GM06990 (cell line): Measurements from ENCODE around the gene DERL3.

Source experiments
- DNase-seq: peaks from one replicate; pipeline ENCODE4 v3.0.0-alpha.2; 2011; ENCODE audit not compliant: insufficient read length; ENCODE audit errors: extremely low read depth
- H3K27me3 ChIP-seq: replicated peaks from 2 replicates; pipeline ENCODE4 v1.6.0; 2011; ENCODE audit warnings: low read length; ENCODE audit not compliant: control insufficient read depth, insufficient read depth
- H3K36me3 ChIP-seq: 2 replicates; pipeline ENCODE4 v1.5.1; 2011; ENCODE audit warnings: low read length; ENCODE audit not compliant: control insufficient read depth, insufficient read depth
- H3K4me3 ChIP-seq: replicated peaks from 2 replicates; pipeline ENCODE4 v1.5.1; 2011; ENCODE audit warnings: low read depth, mild to moderate bottlenecking, control low read depth, low read length
- TF ChIP-seq, protein P1 (sequence below): IDR thresholded peaks from 2 replicates; pipeline ENCODE4 v1.5.1; 2011; ENCODE audit warnings: low read length, control low read depth, mild to moderate bottlenecking, inconsistent platforms; ENCODE audit not compliant: insufficient read depth, poor library complexity, severe bottlenecking

Gene DERL3

DNA sequence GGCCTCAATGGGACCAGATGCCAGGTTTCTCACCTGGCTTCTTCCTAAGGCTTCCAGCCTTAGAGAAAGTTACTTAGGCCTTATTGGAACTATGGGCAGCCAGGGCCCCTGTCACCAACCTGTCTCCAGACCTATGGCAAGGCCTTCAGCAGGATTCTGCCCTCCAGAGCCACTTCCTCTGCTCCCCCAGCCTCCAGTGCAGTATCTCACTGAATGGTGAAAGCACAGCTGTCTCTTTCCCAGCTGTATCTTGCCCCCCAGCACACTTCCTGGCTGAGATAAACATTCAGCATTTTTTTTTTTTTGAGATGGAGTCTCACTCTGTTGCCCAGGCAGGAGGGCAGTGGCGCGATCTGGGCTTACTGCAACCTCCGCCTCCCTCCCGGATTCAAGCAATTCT lies 20.4 kb upstream of the DERL3 start:
- Histone ChIP-seq H3K36me3 (no peaks in the 10 kb centered on the region), H3K4me3 (no peak overlapping the region), H3K27me3 (no peaks in the 10 kb centered on the region)
- no peak for DNase-seq
- TF ChIP-seq, protein P1, sequence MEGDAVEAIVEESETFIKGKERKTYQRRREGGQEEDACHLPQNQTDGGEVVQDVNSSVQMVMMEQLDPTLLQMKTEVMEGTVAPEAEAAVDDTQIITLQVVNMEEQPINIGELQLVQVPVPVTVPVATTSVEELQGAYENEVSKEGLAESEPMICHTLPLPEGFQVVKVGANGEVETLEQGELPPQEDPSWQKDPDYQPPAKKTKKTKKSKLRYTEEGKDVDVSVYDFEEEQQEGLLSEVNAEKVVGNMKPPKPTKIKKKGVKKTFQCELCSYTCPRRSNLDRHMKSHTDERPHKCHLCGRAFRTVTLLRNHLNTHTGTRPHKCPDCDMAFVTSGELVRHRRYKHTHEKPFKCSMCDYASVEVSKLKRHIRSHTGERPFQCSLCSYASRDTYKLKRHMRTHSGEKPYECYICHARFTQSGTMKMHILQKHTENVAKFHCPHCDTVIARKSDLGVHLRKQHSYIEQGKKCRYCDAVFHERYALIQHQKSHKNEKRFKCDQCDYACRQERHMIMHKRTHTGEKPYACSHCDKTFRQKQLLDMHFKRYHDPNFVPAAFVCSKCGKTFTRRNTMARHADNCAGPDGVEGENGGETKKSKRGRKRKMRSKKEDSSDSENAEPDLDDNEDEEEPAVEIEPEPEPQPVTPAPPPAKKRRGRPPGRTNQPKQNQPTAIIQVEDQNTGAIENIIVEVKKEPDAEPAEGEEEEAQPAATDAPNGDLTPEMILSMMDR, result no peak

DNA sequence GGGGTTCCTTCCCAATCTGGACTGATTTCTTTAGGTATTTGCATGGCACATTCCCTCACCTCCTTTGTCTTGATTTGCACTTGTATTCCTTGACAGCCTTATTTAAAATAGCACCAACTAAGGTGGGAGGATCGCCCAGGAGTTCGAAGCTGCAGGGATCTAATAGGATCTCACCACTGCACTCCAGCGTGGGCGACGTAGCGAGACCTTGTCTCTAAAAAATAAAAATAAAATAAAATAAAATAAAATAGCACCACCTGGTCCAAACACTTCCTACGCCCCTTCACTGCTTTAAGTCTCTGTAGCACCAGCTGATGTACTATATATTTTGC lies 19.6 kb upstream of the DERL3 start:
- Histone ChIP-seq H3K27me3 (no peaks in the 10 kb centered on the region), H3K4me3 (peak overlapping the region; percentile 78), H3K36me3 (no peaks in the 10 kb centered on the region)
- DNase-seq, result no peak
- TF ChIP-seq, protein P1, result no peak

DNA sequence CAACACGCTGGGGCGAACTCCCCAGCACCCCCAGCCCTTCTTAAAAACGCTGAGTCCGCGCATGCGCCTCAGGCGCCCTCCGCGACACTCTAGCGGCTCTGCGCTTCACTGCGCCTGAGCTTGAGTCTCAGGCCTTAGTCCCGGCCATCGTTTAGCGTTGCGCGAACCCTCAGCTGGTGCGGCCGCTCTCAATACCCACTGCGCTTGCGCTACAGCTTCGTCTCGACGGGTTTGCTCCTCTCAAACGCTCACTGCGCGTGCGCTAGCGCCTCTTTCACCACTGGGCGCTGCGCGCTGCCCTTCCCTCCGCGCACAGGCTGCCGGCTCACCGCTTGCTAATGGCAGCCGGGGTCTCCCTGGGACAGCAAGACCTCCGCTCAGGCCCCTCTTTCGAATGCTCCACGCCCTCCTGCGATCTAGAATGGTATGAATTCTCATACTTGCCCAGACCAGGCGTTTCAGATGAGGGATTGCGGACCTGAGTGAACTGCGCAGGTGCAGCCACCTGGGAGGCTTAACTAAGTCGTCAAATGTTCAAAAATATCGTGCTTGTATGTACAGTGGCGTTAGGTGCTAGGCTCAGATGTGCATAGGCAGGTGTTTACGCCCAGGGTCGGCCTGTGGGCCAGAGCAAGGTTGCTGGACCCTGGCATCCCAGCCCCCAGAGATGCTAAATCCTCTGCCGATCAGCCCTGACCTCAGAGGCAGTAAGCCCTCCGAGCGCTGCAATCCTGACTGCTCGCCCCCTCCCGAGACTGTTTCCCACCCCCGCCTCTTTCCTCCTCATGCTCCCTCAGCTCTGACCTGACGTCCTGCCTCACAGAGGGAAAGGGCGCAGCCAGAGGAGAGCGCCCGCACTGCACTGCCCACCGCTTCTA lies 19.0 kb upstream of the DERL3 start, which contains the start of gene SLC2A11:
Gene SLC2A11, plus strand, starts transcription at position 270 of the 878 bp plus-strand sequence. Its CDS starts 125 bp downstream, at position 395.
- H3K4me3 ChIP-seq, result peak within 1 kb of the TSS; percentile 78
- no peaks in the 10 kb centered on the region for H3K27me3 ChIP-seq
- DNase-seq, result peak; percentile 96
- H3K36me3 ChIP-seq, result no peaks in the 10 kb centered on the region
- TF ChIP-seq, protein P1, result peak; percentile 36

DNA sequence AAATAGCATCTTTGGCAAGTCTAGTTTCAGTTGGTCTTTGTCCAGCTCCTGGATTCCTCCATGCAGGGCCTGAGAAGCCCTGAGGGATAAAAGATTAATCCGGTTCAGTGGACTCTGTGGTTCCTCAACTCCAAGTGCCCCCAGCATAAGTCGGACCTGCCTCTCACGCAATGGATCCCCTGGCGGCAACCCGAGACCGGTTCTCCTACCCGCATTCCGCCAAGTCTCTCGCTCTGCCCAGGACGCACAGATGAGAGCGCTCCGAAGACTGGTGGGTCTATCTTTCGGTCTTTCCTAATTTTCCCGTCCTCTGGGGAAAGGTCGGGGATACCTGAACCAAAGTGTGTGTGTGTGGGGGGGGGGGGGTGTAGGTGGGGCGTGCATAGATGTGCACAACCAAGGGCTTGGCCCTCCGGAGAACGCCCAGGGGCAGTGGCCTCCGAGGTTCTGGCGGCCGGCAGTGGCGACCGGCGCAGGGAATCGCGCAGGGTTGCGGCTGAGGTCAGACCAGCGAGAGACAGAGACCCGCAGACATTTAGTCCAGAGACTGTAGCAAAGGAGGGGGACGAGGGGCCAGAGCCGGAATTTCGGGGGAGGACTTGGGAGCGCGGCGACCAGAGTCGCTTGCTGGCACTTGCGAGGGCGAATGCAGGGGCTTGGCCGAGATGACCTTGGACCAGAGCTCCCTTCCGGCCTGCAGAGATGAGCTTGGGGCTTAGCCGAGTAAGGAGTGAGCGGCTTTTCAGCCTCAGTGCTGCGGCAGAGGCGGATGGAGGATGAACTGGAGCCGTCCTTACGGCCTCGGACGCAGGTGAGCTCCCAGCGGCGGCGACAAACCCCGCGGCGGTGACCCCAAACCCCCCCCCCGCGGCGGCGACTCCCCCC lies 18.2 kb upstream of the DERL3 start:
- Histone ChIP-seq H3K36me3 (no peaks in the 10 kb centered on the region), H3K27me3 (no peaks in the 10 kb centered on the region), H3K4me3 (peak overlapping the region; percentile 68)
- TF ChIP-seq, protein P1, result peak; percentile 17
- peak; percentile 52 for DNase-seq

DNA sequence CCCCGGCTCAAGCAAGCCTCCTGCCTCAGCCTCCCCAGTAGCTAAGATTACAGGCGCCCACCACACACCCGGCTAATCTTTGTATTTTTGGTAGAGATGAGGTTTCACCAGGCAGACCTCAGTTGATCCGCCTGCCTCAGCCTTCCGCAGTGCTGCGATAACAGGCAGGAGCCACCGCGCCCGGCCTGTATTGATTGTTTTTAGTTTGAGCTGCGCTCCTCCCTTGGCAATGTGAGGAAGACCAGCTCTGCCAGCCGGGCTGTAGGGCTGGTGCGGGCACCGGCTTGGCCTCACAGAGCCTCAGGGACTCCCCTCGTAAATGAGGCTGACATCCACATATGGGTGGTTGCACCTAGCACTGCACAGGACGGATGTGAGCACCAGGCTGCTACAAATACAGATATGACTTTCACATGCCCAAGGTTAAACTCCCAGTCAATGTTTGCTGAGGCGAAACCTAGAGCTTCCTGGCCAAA lies 11.4 kb upstream of the DERL3 start:
- Histone ChIP-seq H3K4me3 (no peak overlapping the region), H3K36me3 (no peaks in the 10 kb centered on the region), H3K27me3 (no peaks in the 10 kb centered on the region)
- peak; percentile 50 for DNase-seq
- TF ChIP-seq, protein P1, result no peak
